Stimulated activated CD4-positive, alpha-beta T cell treated with anti-CD3 and anti-CD28 coated beads, Interleukin-1b, Interleukin-23, amount 100 ng/mL, for 4 hours (primary cell): Measurements from ENCODE around the gene RBM12.
"Not testable (repeated sequence)": the region's sequence is repeated elsewhere in the genome, so short reads cannot be mapped to it uniquely, and the experiment has no call there.

Source experiments
- DNase-seq, 2 donors: peaks; one replicate each; pipeline ENCODE4 v3.0.0-alpha.2; 2020; ENCODE audit warnings: low read depth in 2 of 2

RBM12 gene, protein sequence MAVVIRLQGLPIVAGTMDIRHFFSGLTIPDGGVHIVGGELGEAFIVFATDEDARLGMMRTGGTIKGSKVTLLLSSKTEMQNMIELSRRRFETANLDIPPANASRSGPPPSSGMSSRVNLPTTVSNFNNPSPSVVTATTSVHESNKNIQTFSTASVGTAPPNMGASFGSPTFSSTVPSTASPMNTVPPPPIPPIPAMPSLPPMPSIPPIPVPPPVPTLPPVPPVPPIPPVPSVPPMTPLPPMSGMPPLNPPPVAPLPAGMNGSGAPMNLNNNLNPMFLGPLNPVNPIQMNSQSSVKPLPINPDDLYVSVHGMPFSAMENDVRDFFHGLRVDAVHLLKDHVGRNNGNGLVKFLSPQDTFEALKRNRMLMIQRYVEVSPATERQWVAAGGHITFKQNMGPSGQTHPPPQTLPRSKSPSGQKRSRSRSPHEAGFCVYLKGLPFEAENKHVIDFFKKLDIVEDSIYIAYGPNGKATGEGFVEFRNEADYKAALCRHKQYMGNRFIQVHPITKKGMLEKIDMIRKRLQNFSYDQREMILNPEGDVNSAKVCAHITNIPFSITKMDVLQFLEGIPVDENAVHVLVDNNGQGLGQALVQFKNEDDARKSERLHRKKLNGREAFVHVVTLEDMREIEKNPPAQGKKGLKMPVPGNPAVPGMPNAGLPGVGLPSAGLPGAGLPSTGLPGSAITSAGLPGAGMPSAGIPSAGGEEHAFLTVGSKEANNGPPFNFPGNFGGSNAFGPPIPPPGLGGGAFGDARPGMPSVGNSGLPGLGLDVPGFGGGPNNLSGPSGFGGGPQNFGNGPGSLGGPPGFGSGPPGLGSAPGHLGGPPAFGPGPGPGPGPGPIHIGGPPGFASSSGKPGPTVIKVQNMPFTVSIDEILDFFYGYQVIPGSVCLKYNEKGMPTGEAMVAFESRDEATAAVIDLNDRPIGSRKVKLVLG

DNA sequence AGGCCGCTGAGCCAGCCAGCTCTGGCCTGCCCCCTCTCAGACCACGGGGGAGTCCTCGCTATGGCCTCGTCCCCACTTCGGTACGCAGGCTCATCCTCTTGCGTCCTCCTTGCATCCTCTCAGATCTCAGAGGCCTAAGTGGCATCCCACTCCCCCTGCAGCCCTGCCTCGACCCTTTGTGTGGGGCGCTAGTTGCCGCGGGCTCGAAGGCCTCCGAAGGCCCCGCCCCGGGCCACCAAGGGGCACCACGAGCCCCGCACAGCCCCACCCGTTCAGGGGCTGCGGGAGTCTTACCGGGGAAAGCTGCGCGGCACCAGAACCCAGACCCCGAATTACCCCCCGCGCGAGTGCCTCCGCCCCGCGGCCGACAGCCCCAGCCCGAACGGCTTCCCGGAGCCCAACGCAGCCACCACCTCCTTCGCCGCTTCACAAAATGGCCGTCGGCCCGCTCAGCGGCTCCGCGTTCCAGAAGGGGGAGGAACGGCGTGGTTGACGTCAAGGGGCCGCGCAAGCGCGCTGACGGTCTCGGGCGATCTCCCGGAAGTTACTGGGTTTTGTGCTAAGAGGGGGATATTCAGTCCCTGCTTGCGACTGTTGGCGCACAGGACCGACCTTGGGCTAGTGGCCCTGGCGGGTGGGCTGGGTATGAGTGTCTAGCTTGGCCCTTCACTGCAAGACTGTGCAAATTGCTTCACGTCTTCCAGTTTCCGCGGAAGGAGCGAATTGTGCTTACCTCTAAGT, at the start of gene RBM12, which contains the start of gene CPNE1:
RBM12 (minus strand) TSS at position 435 of the 741 bp plus-strand sequence. CDS start 9,578 bp downstream, outside the sequence.
CPNE1 (minus strand) TSS at position 435 of the 741 bp plus-strand sequence. CDS start 31,977 bp downstream, outside the sequence.
- peak; percentile 84 to 86 for DNase-seq

DNA sequence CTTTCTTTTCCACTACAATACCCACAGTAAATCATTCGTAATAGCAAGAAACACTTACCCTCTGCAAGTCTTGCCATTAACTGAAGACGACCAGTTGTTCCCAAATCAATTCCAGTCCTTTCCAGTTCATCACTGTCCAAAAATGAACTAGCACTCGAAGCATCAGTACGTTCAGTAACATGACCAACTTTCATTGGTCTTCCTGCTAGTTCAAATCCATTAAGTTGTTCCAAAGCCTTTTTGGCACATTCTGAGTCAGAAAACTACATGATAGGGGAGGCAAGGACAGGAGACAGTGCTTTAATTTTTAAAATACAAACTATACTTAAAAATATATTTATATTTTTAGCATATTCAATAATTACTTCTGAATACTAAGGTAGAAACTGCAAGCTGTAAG, 49.4 kb upstream of the RBM12 start:
- DNase-seq = no peak

DNA sequence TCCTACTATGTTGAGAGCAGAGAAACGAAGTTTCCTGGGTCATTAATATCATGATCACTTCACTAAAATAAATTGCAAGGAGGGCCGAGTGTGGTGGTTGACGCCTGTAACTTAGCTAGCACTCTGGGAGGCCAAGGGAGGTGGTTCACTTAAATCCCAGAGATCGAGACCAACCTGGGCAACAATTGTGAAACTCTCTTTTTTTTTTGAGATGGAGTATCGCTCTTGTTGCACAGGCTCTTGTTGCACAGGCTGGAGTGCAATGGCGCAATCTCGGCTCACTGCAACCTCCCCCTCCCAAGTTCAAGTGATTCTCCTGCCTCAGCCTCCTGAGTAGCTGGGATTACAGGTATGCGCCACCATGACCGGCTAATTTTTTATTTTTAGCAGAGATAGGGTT, 48.4 kb upstream of the RBM12 start:
- DNase-seq = not testable (repeated sequence)

DNA sequence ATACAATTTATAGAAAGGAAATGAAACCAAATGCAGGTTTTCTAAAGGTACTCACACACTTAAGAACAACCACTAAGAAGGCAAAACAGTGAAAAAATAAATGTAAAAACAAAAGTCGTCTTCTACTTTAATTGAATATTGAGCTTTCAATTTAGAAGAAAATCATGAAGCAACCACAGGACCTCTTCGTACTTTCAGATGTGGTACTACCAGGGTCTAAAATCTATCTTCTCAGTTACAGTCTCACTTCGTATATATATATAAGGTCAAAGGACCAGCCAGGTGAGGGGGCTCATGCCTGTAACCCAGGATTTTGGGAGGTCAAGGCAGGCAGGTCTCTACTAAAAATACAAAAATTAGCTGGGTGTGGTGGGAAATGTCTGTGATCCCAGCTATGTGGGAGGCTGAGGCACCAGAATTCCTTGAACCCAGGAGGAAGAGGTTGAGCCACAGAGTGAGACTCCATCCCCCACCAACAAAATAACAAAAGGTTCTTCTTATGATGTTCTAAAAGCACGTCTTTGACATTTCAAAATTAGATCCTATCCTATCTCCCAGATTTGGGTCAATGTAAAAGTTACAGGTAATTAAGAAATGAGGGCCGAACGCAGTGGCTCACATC, 47.0 kb upstream of the RBM12 start:
- DNase-seq = no peak

DNA sequence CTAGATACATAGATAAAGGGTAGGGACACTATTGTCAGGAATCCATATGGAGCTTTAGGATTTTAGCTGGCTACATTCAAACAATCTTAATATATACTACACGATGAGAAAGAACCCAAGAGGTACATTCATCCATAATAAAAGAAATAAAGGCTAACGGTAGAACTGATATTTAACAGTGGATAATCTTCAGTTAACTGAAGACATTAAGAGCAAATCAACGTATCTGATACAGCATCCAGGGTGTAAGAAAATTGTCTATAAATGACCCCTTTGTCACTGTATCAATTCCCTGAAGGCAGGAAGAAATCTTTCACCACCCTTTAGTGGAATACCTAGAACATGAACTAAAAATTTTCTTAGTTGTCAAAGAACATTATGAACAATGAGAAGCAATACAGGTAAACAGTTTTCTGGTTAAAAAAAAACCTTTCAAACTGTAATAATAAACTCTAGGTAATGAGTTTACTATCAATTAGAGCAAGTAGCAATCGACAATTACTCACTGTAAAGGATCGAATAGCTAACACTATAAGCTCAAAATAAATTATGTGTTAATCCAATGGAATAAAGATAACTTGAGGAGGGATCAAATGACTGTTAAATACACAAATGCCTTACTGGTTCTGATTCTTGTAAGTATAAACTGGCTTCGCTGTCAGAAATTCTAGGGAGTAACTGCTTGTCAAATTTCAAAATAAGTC, 46.3 kb upstream of the RBM12 start:
- DNase-seq = no peak

DNA sequence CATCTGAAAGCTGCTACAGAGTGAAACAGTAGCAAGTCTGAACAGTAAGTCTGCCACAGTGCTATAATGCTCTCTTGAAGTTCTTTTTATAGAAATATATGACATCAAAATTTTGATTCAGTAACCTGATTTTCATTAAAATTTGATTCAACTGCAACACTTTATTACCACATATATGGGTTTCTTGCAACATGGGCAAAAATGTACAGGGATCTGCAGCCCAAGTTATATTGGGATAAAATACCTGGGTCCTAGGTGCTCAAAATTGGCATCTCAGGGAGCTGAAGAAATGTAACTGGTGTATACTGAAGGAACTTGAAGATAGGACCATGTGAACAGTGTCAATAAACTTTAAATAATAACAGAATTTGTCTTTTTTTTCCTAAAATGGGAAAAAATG, 45.3 kb upstream of the RBM12 start:
- DNase-seq = no peak

DNA sequence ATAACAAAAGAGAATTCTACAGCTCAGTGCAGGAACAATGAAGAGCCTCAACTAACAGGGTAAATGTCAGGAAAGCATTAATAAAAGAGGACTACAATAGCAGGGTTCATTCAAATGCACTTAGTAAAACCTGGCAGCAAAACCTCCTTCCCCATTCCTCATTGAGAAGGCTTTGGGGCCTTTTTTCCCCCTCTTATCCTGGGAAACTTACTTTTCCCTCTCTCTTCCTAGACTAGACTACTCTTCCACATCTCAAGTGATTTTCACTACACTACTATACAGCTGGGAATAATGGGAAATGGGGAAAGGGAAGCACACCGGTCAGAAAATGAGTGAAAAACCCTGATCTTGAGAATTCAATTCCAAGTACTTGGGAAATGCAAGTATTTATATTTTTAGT, 44.6 kb upstream of the RBM12 start:
- no peak for DNase-seq

DNA sequence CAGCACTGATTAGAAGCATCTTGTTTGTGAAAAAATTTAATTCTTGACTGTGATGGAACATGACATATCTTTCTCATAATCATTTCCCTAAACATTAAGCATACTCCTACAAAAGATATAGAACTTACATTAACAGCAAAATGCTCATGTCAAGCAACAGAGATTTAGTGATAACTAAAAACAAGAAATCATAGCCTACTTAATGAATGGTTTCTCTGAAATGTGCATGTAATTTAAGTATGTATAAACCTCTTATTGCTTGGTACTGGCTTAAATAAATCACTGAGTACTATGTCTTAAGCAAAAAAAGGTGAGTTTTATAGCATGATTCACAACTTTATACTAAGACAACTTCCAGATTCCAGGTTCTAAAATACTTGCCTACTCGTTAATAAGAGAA, 43.8 kb upstream of the RBM12 start:
- no peak for DNase-seq

DNA sequence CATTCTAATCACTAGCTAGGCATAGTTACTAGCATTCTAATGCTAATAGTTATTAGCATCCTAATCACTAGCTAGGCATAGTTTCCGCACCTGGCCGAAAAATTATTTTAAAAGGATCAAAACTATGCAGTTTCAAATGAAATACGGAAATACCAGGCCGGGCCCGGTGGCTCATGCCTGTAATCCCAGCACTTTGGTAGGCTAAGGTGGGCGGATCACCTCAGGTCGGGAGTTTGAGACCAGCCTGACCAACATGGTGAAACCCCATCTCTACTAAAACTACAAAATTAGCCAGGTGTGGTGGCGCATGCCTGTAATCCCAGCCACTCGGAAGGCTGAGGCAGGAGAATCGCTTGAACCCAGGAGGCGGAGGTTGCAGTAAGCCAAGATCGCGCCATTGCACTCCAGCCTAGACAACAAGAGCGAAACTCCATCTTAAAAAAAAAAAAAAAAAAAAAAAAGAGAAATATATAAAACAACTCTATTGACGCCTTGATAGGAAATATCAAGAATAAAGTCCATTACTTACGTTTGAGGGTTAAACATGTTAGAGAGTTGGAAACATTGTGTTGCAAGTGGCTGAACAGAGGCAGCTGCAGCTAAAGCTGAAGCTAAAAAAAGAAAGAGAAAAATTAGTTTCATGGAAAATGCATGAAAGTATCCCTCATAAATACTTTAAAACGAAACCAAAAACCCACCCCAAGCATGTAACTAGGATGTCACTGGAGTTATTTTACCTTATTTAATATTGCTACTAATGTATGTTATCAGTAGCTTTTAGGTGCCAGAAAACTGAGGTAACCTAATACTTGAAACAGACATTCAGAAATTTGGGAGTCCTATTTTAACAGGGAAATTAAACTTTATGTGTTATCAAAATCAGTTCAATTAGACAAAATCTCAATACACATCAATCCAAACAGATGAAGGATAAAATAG, 42.2 kb upstream of the RBM12 start:
- DNase-seq = not testable (repeated sequence)

DNA sequence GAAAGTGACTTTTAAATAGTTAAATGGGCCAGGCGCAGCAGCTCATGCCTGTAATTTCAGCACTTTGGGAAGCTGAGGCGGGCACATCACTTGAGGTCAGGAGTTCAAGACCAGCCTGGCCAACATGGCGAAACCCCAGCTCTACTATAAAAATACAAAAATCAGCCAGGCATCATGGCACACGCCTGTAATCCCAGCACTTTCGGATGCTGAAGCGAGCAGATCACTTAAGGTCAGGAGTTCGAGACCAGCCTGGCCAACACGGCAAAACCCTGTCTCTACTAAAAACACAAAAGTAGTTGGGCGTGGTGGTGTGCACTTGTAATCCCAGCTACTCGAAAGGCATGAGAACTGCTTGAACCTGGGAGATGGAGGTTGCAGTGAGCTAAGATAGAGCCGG, 41.2 kb upstream of the RBM12 start:
- not testable (repeated sequence) for DNase-seq

DNA sequence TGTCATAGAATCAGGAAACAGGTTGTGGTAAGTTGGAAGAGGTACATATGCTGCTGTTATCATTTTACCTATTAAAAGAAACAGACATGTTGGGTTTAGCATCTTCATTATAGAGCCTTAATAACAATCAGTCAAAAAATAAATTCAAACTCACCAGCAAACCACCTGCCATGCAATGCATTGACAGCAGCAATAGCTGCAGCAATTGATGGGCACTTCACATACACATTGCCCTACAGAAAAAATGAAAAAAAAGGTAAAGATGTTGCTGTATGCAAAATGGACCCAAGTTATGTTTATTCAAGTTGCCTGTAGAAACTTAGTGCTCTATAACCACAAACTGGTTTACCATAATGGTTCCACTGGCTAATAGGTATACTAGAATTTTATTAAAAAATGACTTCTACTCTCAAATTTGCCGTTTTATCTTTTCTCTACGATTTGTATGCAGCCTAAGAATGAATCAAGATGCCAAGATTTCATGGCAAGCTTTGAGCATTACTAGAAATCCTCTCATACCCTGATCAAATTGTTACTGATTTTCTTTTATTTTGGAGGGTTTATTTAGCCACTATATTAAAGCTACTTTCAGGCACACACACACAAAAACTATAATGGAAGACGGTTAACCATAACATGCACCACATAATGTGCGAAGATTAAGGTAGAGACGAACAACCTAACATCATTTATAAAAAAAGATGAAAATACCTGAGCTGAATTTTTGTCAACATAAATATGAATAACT, 40.0 kb upstream of the RBM12 start:
- DNase-seq = no peak

DNA sequence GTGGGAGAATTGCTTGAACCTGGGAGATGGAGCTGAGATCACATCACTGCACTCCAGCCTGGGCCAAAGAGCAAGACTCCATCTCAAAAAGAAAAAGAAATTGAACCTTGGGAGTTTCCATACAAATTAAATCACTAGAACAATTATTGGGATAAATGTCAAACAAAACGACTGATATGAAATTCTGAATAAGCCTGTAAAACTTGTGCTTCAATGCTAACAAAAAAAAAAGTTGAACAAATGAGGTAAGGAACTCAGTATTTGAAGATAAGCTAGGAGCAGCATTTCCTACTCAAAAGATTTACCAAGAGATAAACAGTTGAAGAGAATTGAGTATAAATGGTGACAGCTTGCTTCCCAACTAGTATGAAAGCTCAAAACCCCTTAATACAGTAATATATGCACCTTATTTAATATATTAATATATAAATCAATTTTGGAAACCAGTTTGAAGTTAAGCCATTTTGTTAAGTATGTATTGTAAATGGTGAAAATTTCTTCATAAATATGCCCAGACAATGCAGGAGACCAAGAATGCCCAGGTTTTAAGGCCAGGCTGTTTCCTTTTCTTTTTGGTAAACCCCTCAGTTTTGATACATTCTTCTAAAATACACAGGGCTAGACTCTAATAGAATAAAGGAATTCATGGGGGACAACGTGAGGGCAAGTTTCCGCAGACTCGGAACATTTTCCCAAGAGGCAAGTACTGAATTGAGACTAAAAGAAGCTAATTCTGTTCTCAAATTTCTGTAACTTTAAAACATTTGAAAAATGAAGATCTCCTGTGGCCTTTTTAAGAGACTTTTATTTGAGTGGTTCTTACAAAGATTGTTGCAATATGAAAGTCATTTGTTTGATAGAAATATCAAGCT, 38.4 kb upstream of the RBM12 start:
- no peak for DNase-seq

DNA sequence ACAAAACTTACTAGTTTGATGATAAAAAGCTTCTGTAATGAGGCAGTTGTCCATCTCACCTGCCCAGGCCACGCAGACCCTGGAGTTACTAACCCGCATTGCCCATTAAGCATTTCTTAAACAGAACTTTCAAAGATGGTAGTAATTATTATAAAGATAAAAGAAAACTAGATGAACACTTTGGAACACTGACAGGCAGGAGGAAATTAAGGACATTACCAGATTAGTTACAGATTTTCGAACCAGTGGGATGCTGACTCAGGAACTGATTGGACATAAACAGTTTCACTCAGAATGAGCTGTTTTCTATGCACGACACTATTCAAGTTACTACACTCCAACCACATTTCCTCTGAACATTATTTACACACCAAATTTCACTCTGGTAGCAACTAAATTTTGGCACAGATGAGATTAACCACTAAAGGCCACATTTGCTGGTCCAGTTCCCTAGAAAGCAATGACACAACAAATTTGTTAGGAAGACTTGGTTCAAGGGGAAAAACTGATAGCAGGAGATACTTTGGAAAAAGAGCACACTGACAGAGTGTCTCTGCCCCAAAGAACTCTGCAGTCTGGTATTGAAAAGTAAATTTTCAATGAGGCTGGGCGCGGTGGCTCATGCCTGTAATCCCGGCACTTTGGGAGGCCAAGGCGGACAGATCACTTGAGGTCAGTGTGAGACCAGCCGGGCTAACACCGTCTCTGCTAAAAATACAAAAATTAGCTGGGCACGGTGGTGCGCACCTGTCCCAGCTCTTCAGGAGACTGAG, 37.5 kb upstream of the RBM12 start:
- DNase-seq = no peak

DNA sequence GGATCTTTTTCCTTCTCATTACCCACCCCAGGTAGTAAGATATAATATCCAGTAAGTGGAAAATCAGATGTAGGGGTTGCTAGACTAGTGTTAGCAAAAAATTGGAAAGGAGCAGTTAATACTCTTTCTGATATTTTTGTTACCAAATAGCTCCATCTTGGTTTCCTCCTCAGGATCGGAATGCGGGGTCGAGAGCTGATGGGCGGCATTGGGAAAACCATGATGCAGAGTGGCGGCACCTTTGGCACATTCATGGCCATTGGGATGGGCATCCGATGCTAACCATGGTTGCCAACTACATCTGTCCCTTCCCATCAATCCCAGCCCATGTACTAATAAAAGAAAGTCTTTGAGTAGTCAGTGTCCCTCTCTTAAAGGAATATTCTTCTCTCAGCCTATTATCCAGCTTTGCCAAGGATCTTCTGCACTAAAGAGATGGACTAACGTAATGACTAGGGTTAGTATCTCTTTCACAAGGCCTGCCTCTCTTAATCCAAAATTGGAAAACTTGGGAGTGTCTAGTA, 36.0 kb upstream of the RBM12 start:
- DNase-seq = no peak

DNA sequence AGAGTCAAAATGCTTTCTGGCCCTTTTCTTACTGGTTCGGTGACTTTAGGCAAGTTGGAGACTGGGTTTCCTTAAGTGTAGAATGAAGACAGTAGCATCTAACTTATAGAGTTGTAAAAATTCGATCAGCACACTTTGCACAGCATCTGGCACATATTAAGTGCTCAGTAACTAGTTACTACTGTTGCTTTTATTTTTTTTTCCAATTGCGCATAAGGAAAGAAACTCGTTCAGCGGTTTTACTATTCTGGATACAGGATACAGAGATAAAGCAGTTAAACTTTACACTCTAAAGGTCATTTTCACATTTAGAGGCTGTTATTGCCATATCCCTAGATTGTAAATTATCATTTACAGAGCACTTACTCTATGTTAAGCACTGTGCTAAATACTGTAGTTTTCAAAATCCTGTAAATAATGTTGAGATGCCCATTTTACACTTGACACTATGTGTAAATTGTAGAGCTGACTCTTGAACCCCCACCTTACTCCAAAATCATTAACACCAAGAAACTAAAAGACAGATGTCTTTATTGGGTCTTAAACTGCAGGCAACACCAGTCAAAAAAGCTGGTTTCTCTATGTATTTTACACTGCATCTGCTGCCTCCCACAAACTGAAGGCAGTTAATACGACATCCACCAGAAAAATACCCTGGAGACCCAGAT, 35.4 kb upstream of the RBM12 start:
- DNase-seq = no peak
